Duodenal mucosa (tissue), 2 donors: ENCODE data around the gene ROBO1.

Experiments
- H3K27ac ChIP-seq: one replicate; pipeline ENCODE4 v1.7.0; 2013; ENCODE audit warnings: low read depth, low read length
- H3K27me3 ChIP-seq, 2 donors: one replicate each; pipeline ENCODE4 v1.7.0; 2013; ENCODE audit warnings: low read length in 2 of 2, control low read depth in 1 of 2; ENCODE audit not compliant: insufficient read depth in 2 of 2, control insufficient read depth in 1 of 2
- H3K36me3 ChIP-seq, 2 donors: one replicate each; pipeline ENCODE4 v1.7.0; 2013; ENCODE audit warnings: low read length in 2 of 2, control low read depth in 1 of 2; ENCODE audit not compliant: insufficient read depth in 2 of 2, control insufficient read depth in 1 of 2
- H3K4me1 ChIP-seq, 2 donors: one replicate each; pipeline ENCODE4 v1.7.0; 2013; ENCODE audit warnings: low read length in 2 of 2, control low read depth in 1 of 2; ENCODE audit not compliant: insufficient read depth in 2 of 2, control insufficient read depth in 1 of 2
- H3K4me3 ChIP-seq, 2 donors: one replicate each; pipeline ENCODE4 v1.7.0; 2013; ENCODE audit warnings: low read length in 2 of 2, low read depth in 1 of 2
- H3K9ac ChIP-seq, 2 donors: one replicate each; pipeline ENCODE4 v1.7.0; 2013; ENCODE audit warnings: low read length in 2 of 2, low read depth in 1 of 2
- H3K9me3 ChIP-seq, 2 donors: one replicate each; pipeline ENCODE4 v1.7.0; 2013; ENCODE audit warnings: low read length in 2 of 2, control low read depth in 1 of 2; ENCODE audit not compliant: control insufficient read depth in 1 of 2

The ROBO1 gene

GRCh38 chr3:78992400-78992799 is 775.4 kb downstream of the ROBO1 start:
- Histone ChIP-seq H3K36me3 (no peaks in the 10 kb centered on the region), H3K4me1 (peaks cover 0 to 16% of the 10 kb centered on the region in 2 donors), H3K4me3 (no peak overlapping the region), H3K9ac (no peak overlapping the region), H3K27me3 (no peaks in the 10 kb centered on the region), H3K9me3 (no peaks in the 10 kb centered on the region), H3K27ac (no peak overlapping the region)

GRCh38 chr3:78991656-78992055 is 776.1 kb downstream of the ROBO1 start:
- no peaks in the 10 kb centered on the region for H3K9me3 ChIP-seq
- H3K9ac ChIP-seq = no peak overlapping the region
- peaks cover 0 to 16% of the 10 kb centered on the region in 2 donors for H3K4me1 ChIP-seq
- H3K4me3 ChIP-seq = no peak overlapping the region
- no peaks in the 10 kb centered on the region for H3K36me3 ChIP-seq
- H3K27me3 ChIP-seq = no peaks in the 10 kb centered on the region
- H3K27ac ChIP-seq = no peak overlapping the region

GRCh38 chr3:78990156-78990555 is 777.6 kb downstream of the ROBO1 start:
- no peaks in the 10 kb centered on the region for H3K27me3 ChIP-seq
- no peak overlapping the region for H3K9ac ChIP-seq

GRCh38 chr3:78988324-78988723 is 779.5 kb downstream of the ROBO1 start:
- no peaks in the 10 kb centered on the region for H3K9me3 ChIP-seq
- no peak overlapping the region for H3K27ac ChIP-seq
- H3K36me3 ChIP-seq = no peaks in the 10 kb centered on the region
- H3K4me1 ChIP-seq = peaks cover 0 to under 1% of the 10 kb centered on the region in 2 donors
- H3K9ac ChIP-seq = no peak overlapping the region
- no peaks in the 10 kb centered on the region for H3K27me3 ChIP-seq
- H3K4me3 ChIP-seq = no peak overlapping the region

More at GRCh38 chr3:78990156-78990555, 777.6 kb downstream of the ROBO1 start:
- Histone ChIP-seq H3K9me3 (no peaks in the 10 kb centered on the region), H3K36me3 (no peaks in the 10 kb centered on the region), H3K4me1 (peaks cover 0 to 16% of the 10 kb centered on the region in 2 donors), H3K4me3 (no peak overlapping the region), H3K27ac (no peak overlapping the region)

- H3K4me3 ChIP-seq = no peak overlapping the region
- H3K36me3 ChIP-seq = no peaks in the 10 kb centered on the region
- H3K27me3 ChIP-seq = no peaks in the 10 kb centered on the region
- H3K4me1 ChIP-seq = no peaks in the 10 kb centered on the region
- no peak overlapping the region for H3K27ac ChIP-seq
- no peaks in the 10 kb centered on the region for H3K9me3 ChIP-seq
- H3K9ac ChIP-seq = no peak overlapping the region
Observed at GRCh38 chr3:78986416-78987101, 781.2 kb downstream of the ROBO1 start.

GRCh38 chr3:78985981-78986380 is 781.8 kb downstream of the ROBO1 start:
- Histone ChIP-seq H3K27ac (no peak overlapping the region), H3K4me3 (no peak overlapping the region), H3K27me3 (no peaks in the 10 kb centered on the region), H3K9me3 (no peaks in the 10 kb centered on the region), H3K36me3 (no peaks in the 10 kb centered on the region), H3K9ac (no peak overlapping the region), H3K4me1 (no peaks in the 10 kb centered on the region)

GRCh38 chr3:78979028-78979427 is 788.8 kb downstream of the ROBO1 start:
- H3K27me3 ChIP-seq = no peaks in the 10 kb centered on the region
- H3K4me1 ChIP-seq = no peaks in the 10 kb centered on the region
- H3K9me3 ChIP-seq = no peaks in the 10 kb centered on the region
- no peak overlapping the region for H3K27ac ChIP-seq
- no peak overlapping the region for H3K9ac ChIP-seq
- no peak overlapping the region for H3K4me3 ChIP-seq
- H3K36me3 ChIP-seq = no peaks in the 10 kb centered on the region

- no peak overlapping the region for H3K9ac ChIP-seq
- H3K27ac ChIP-seq = no peak overlapping the region
- H3K9me3 ChIP-seq = no peaks in the 10 kb centered on the region
- no peaks in the 10 kb centered on the region for H3K36me3 ChIP-seq
- no peak overlapping the region for H3K4me3 ChIP-seq
- H3K4me1 ChIP-seq = no peaks in the 10 kb centered on the region
- H3K27me3 ChIP-seq = no peaks in the 10 kb centered on the region
Observed at GRCh38 chr3:78978037-78978436, 789.8 kb downstream of the ROBO1 start.

- H3K4me1 ChIP-seq = no peaks in the 10 kb centered on the region
- H3K27ac ChIP-seq = no peak overlapping the region
- H3K36me3 ChIP-seq = no peaks in the 10 kb centered on the region
- H3K27me3 ChIP-seq = no peaks in the 10 kb centered on the region
- H3K4me3 ChIP-seq = no peak overlapping the region
- H3K9ac ChIP-seq = no peak overlapping the region
- H3K9me3 ChIP-seq = no peaks in the 10 kb centered on the region
Observed at GRCh38 chr3:78977073-78977472, 790.7 kb downstream of the ROBO1 start.

GRCh38 chr3:78976200-78976599 is 791.6 kb downstream of the ROBO1 start:
- Histone ChIP-seq H3K36me3 (no peaks in the 10 kb centered on the region), H3K9me3 (no peaks in the 10 kb centered on the region), H3K4me3 (no peak overlapping the region), H3K4me1 (no peaks in the 10 kb centered on the region), H3K27me3 (no peaks in the 10 kb centered on the region), H3K9ac (no peak overlapping the region), H3K27ac (no peak overlapping the region)
